Measurements from ENCODE around the gene C4orf50.

The C4orf50 gene

DNA sequence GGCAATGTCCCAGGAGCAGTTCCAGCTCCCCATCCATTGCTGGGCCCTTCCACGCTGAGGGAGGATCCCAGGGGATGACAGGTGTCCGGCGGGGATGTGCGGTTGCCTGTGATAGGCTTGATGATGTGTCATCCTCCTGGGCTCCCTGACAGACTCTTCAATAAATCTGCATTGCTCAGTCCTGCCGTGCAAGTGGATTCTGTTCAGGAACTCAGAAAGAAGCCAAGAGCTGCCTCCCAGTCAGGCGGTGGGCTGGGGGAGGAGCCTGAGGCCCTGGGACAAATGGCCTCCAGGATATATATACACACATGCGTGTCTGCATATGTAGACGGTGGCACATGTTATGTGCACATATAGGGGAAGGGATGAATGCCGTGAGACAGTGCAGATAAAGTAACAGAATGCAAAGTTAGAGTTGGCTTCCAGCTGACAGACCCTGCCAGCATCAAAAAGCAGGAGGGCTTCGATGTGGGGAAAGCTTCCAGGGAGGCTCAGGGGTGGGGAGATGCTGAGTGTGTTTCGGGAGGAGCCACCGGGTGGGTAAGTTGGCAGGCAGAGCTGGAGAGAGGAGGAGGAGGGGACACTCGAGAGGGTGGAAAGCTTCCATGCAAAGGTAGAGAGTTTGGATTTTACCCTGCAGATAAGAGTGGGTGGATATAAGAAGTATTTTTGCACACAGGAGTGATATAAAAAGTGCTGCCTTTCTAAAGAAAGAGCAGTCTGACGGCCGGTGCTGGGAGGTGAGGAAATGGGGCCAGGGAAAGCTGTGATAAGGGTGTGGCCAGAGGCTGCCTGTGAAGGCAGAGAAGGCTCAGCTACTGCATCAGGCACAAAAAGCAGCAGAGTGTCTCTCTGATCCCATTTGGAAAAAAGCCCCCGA, 96.9 kb downstream of the C4orf50 start:
- TF ChIP-seq CTCF (IDR thresholded peaks at IDR 0.05; ENCODE audit: insufficient read depth, low read depth, low read length, missing control alignments), result no peak
- no peak overlapping the region for H3K4me3 ChIP-seq (ENCODE audit: low read length)
- DNase-seq (ENCODE audit: low read depth), result no peak

DNA sequence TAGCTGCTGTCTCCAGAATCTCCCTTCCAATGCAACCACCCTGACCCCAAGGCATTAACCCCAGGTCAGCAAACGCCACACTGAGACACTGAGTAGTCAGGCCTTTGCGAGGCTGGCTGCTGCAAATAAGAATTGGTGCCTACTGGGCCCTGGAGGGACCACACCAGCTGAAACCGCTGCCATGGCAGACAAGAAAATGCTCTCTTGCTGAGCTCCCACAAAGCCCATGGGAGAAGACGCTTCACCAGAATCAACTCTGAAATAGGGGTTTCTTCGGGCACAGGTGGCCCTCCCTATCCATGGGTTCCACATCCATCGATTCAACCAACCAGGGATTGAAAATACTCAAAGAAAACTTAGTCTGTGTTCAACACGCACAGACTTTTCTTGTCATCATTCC, 98.7 kb downstream of the C4orf50 start:
- no peak overlapping the region for H3K4me3 ChIP-seq (ENCODE audit: low read length)
- TF ChIP-seq CTCF (IDR thresholded peaks at IDR 0.05; ENCODE audit: insufficient read depth, low read depth, low read length, missing control alignments), result no peak
- no peak for DNase-seq (ENCODE audit: low read depth)

DNA sequence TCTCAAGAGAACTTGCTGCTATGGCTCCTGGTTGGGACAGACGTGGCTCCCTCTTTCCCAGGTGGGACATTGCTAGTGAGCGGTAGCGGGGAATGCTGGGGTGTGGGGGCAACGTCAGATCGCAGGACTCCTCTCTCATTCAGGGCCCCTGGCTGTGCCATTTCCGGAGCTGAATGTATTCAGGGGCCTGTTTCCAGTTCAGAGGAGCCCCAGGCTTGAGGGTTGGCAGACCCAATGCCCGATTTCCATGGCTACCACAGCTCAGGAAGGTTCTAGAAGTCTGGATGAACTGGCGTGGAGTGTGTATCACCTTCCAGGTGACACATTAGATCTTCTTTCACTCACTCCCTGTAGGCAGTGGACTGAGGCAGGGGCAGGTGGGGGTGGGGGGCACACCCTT, 99.2 kb downstream of the C4orf50 start:
- H3K4me3 ChIP-seq (ENCODE audit: low read length), result no peak overlapping the region
- TF ChIP-seq CTCF (IDR thresholded peaks at IDR 0.05; ENCODE audit: insufficient read depth, low read depth, low read length, missing control alignments), result no peak
- no peak for DNase-seq (ENCODE audit: low read depth)

DNA sequence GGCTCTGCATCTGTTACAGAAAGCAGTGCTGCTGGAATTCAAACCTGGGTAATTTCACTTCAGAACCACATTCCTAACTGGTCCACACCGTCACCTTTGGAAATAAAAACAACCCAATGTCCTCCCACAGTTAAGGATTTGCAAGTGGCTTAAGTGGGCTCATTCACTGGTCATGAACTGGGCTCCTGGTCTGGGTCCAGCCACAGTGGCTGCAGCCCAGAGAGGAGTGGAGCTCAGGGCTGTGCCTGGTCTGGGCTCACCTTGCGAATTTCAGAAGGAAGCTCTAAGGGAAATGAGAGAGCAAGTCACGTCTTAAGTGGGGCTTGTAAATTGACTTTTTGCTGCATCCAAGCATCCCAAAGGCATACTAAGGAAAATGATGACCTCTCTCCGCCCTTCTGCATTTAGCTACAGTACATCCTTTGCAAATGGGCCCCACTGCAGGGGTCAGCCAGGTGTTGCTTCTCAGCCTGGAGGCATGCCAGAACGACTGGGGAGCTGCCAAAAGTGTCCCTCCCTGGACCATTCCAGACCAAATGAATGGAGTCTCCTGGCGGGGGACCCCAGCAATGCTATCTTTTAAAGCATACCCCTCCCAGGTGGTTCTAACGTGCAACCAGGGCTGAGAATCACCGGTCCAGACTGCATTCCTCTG, 99.8 kb downstream of the C4orf50 start:
- no peak for DNase-seq (ENCODE audit: low read depth)
- no peak overlapping the region for H3K4me3 ChIP-seq (ENCODE audit: low read length)
- TF ChIP-seq CTCF (IDR thresholded peaks at IDR 0.05; ENCODE audit: insufficient read depth, low read depth, low read length, missing control alignments), result no peak

GRCh38 chr4:5917672-5918071, 100.6 kb downstream of the C4orf50 start:
- TF ChIP-seq CTCF (IDR thresholded peaks at IDR 0.05; ENCODE audit: insufficient read depth, low read depth, low read length, missing control alignments), result no peak
- H3K4me3 ChIP-seq (ENCODE audit: low read length), result no peak overlapping the region
- DNase-seq (ENCODE audit: low read depth), result no peak

GRCh38 chr4:5916229-5916628, 102.0 kb downstream of the C4orf50 start:
- no peak for TF ChIP-seq CTCF (IDR thresholded peaks at IDR 0.05; ENCODE audit: insufficient read depth, low read depth, low read length, missing control alignments)
- no peak for DNase-seq (ENCODE audit: low read depth)
- no peak overlapping the region for H3K4me3 ChIP-seq (ENCODE audit: low read length)

All from epithelial cell of esophagus (primary cell).